IMR-90 (cell line): ENCODE results near the gene SMCO3. TPM values are rescaled to one million over a fixed set of nuclear protein-coding genes. Genes with fewer than 3 reads are reported as not detected.
A peak's percentile ranks its signal among the peaks of the same experiment; 100 is the strongest.

Experiments used
- ATAC-seq: fragments of 200-7000 bp; cut with Tn5 transposase; 2 replicates; pipeline ENCODE4 v1.9.1; 2020; ENCODE audit warnings: low read depth, mild to moderate bottlenecking, moderate library complexity
- BruUV-seq: library from RNA; stranded (reverse); fragments of 400-500 nt; replicated peaks from 2 replicates; lab custom pipeline; 2021; lab: Mats Ljungman, UMichigan
- CTCF ChIA-PET: fragments of 300-600 bp; formaldehyde crosslinking; extraction: SDS; loops from one replicate; lab custom pipeline; 2021; ENCODE audit warnings: antibody characterized with exemption; lab: Yijun Ruan, JAX
- POLR2A ChIA-PET: fragments of 300-600 bp; sonication (Branson Sonifier 250); formaldehyde crosslinking; loops from one replicate; lab custom pipeline; 2022; ENCODE audit warnings: antibody characterized with exemption; ENCODE audit not compliant: unreplicated experiment; lab: Charles Lee
- DNase-seq: peaks from one replicate; pipeline ENCODE4 v3.0.0; 2013
- H2AFZ ChIP-seq: replicated peaks from 2 replicates; pipeline ENCODE3; 2013; ENCODE audit warnings: low read length, mild to moderate bottlenecking; ENCODE audit not compliant: poor library complexity
- H2AK5ac ChIP-seq: 2 replicates; pipeline ENCODE4 v1.6.1; 2013; ENCODE audit warnings: low read depth, low read length, inconsistent platforms
- H2AK9ac ChIP-seq: replicated peaks from 2 replicates; pipeline ENCODE3; 2013; ENCODE audit warnings: mild to moderate bottlenecking, low read depth, low read length, moderate library complexity; ENCODE audit not compliant: poor library complexity
- H2BK120ac ChIP-seq: 2 replicates; pipeline ENCODE4 v1.6.1; 2013; ENCODE audit warnings: low read depth, low read length, inconsistent platforms
- H2BK15ac ChIP-seq: 3 replicates; pipeline ENCODE4 v1.6.1; 2013; ENCODE audit warnings: low read depth, low read length, inconsistent platforms
- H2BK20ac ChIP-seq: 2 replicates; pipeline ENCODE4 v1.6.1; 2013; ENCODE audit warnings: low read depth, mild to moderate bottlenecking, inconsistent platforms, low read length, moderate library complexity
- H2BK5ac ChIP-seq: 2 replicates; pipeline ENCODE4 v1.6.1; 2013; ENCODE audit warnings: mild to moderate bottlenecking, low read depth, low read length, inconsistent platforms; ENCODE audit not compliant: poor library complexity, severe bottlenecking
- H3K14ac ChIP-seq: replicated peaks from 2 replicates; pipeline ENCODE4 v1.6.1; 2013; ENCODE audit warnings: low read depth, low read length, inconsistent platforms
- H3K18ac ChIP-seq: 2 replicates; pipeline ENCODE4 v1.6.1; 2013; ENCODE audit warnings: low read depth, low read length, control low read depth
- H3K23ac ChIP-seq: 2 replicates; pipeline ENCODE4 v1.6.1; 2013; ENCODE audit warnings: low read depth, low read length, inconsistent platforms
- H3K27ac ChIP-seq: 2 replicates; pipeline ENCODE4 v1.5.1; 2013; ENCODE audit warnings: mild to moderate bottlenecking, control low read depth, low read length; ENCODE audit not compliant: insufficient read depth
- H3K27me3 ChIP-seq: 2 replicates; pipeline ENCODE4 v1.6.1; 2013; ENCODE audit warnings: low read length; ENCODE audit not compliant: control insufficient read depth, insufficient read depth
- H3K36me3 ChIP-seq: 2 replicates; pipeline ENCODE4 v1.6.1; 2013; ENCODE audit warnings: low read length, mixed read lengths; ENCODE audit not compliant: control insufficient read depth, insufficient read depth
- H3K4ac ChIP-seq: 2 replicates; pipeline ENCODE4 v1.6.1; 2013; ENCODE audit warnings: low read depth, low read length, inconsistent platforms
- H3K4me1 ChIP-seq: 2 replicates; pipeline ENCODE4 v1.6.1; 2013; ENCODE audit warnings: low read length, mixed read lengths; ENCODE audit not compliant: control insufficient read depth, insufficient read depth
- H3K4me2 ChIP-seq: 2 replicates; pipeline ENCODE4 v1.6.1; 2013; ENCODE audit warnings: low read depth, mild to moderate bottlenecking, control low read depth, low read length, moderate library complexity
- H3K4me3 ChIP-seq: 2 replicates; pipeline ENCODE4 v1.5.1; 2013; ENCODE audit warnings: low read depth, mild to moderate bottlenecking, control low read depth, low read length, moderate library complexity; ENCODE audit not compliant: insufficient read depth
- H3K56ac ChIP-seq: 2 replicates; pipeline ENCODE4 v1.6.1; 2013; ENCODE audit warnings: low read length, inconsistent platforms; ENCODE audit not compliant: insufficient read depth; ENCODE audit errors: extremely low read depth
- H3K79me1 ChIP-seq, 2 experiments: 2 replicates each; pipeline ENCODE4 v1.6.1; 2013; ENCODE audit warnings: low read length in 2 of 2, inconsistent platforms in 1 of 2, low read depth in 1 of 2
- H3K9ac ChIP-seq: 2 replicates; pipeline ENCODE4 v1.6.1; 2013; ENCODE audit warnings: low read depth, low read length, control low read depth
- H3K9me1 ChIP-seq: 2 replicates; pipeline ENCODE4 v1.6.1; 2013; ENCODE audit warnings: low read length, inconsistent platforms; ENCODE audit not compliant: insufficient read depth
- H3K9me3 ChIP-seq: 2 replicates; pipeline ENCODE4 v1.6.1; 2013; ENCODE audit warnings: low read length; ENCODE audit not compliant: control insufficient read depth, insufficient read depth
- H4K20me1 ChIP-seq: 2 replicates; pipeline ENCODE4 v1.6.1; 2013; ENCODE audit warnings: low read length, inconsistent platforms; ENCODE audit not compliant: insufficient read depth
- H4K5ac ChIP-seq: 2 replicates; pipeline ENCODE4 v1.6.1; 2013; ENCODE audit warnings: mild to moderate bottlenecking, low read depth, low read length, control low read depth
- H4K8ac ChIP-seq, 2 experiments: 2 replicates each; pipeline ENCODE4 v1.6.1; 2013; ENCODE audit warnings: low read depth in 2 of 2, low read length in 2 of 2, control low read depth in 1 of 2, inconsistent platforms in 1 of 2
- H4K91ac ChIP-seq: 2 replicates; pipeline ENCODE4 v1.6.1; 2013; ENCODE audit warnings: low read depth, low read length, inconsistent platforms; ENCODE audit not compliant: insufficient read depth
- FOS ChIP-seq: fragments of 150-350 bp; IDR thresholded peaks from 2 replicates; pipeline ENCODE4 v1.6.1; 2016; ENCODE audit warnings: low read depth, low read length
- MAFK ChIP-seq: IDR thresholded peaks from 2 replicates; pipeline ENCODE4 v1.6.1; 2012; ENCODE audit warnings: low read depth, low read length, improper control_type of control experiment
- MAZ ChIP-seq: IDR thresholded peaks from 2 replicates; pipeline ENCODE4 v1.6.1; 2012; ENCODE audit warnings: low read depth, mild to moderate bottlenecking, low read length, improper control_type of control experiment, moderate library complexity, borderline replicate concordance
- MXI1 ChIP-seq: IDR thresholded peaks from 2 replicates; pipeline ENCODE4 v1.6.1; 2012; ENCODE audit warnings: low read depth, mild to moderate bottlenecking, low read length, moderate library complexity, borderline replicate concordance
- RFX5 ChIP-seq: IDR thresholded peaks from 2 replicates; pipeline ENCODE4 v1.8.0; 2012; ENCODE audit warnings: low read depth, mild to moderate bottlenecking, low read length, moderate library complexity
- WGBS, 2 experiments: methylation state at CpG; one replicate each; pipeline versions ENCODE4 v1.1.5 to v1.1.7; 2013; ENCODE audit warnings: missing lambda C conversion rate in 2 of 2; ENCODE audit not compliant: insufficient read length in 1 of 2; ENCODE audit errors: extremely low coverage in 2 of 2; 5-methylcytosine and 5-hydroxymethylcytosine counted together
- dilution Hi-C: fragments of 300-500 bp; cut with HindIII; formaldehyde crosslinking; loops from one replicate; pipeline ENCODE4 v1.14.3; 2018; ENCODE audit warnings: low sequenced_read_pairs; ENCODE audit not compliant: unreplicated experiment
- in situ Hi-C: fragments of 300-500 bp; cut with MboI; formaldehyde crosslinking; loops from 3 replicates; pipeline ENCODE4 v1.14.3; 2019; ENCODE audit warnings: low sequenced_read_pairs, inconsistent platforms, mixed read lengths
- intact Hi-C: fragments of 100-400 bp; cut with micrococcal nuclease; formaldehyde crosslinking; loops from 2 replicates; pipeline ENCODE4 v1.10.0; 2022
- polyA plus RNA-seq, 3 experiments: library from polyadenylated mRNA; depleted of rRNA; stranded (reverse); fragments of >200 nt; gene quantifications; 2 replicates each; pipeline ENCODE4 v1.2.3, GENCODE V29; 2012; ENCODE audit warnings: low replicate concordance in 1 of 3
- total RNA-seq: library from RNA; depleted of rRNA; stranded (reverse); fragments of >200 nt; gene quantifications from 2 replicates; pipeline ENCODE4 v1.2.3, GENCODE V29; 2012

SMCO3 gene
- total and polyA plus RNA-seq, 2 of the 4 experiments (the other 2 are of a cell fraction), result under 0.01 to 0.07 TPM

DNA sequence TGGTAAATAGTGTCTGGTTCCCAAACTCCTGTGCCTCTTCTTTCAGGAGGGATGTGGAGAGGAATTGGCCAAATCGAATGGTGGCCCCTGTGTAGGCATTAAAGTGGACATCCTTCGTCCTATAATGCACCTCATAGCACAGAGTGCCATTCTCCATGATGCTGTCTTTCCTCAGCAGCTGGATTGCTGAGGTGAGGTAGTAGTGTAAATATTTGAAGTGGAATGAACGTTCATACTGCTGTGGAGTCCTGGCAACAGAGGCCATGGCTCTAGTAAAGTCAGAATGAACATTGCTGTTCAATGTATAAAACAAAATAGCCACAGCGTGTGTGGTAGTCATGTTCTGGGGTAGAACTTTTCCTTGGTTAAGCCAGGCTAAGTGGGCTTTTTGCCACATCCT, 26.6 kb upstream of the SMCO3 start:
- POLR2A ChIA-PET, result no interaction called here
- ATAC-seq, result no peak

More for the DNA sequence above, 26.6 kb upstream of the SMCO3 start:
- CTCF ChIA-PET, result no interaction called here
- Histone ChIP-seq H3K4me1 (peaks cover 6% of the 10 kb centered on the region; the same call in 1 of the 2 replicates), H3K36me3 (no peaks in the 10 kb centered on the region), H3K56ac (no peak overlapping the region), H3K27me3 (no peaks in the 10 kb centered on the region), H2BK5ac (peak overlapping the region; percentile 3), H4K8ac (no peak overlapping the region; a peak in 1 of 4 replicates), H3K9me1 (peaks cover 3% of the 10 kb centered on the region), H3K9me3 (no peaks in the 10 kb centered on the region), H3K18ac (no peak overlapping the region), H3K9ac (no peak overlapping the region), H4K5ac (no peak overlapping the region), H2AFZ (no peak overlapping the region), H3K14ac (no peak overlapping the region), H3K4ac (0 out of 2 replicates have a peak overlapping the region, but pooled peaks have one; percentile 19), H4K20me1 (peaks cover 4% of the 10 kb centered on the region), H3K4me3 (no peak overlapping the region), H2AK5ac (peak overlapping the region; percentile 58), H2BK20ac (peak overlapping the region; percentile 82), H2BK15ac (0 out of 3 replicates have a peak overlapping the region, but pooled peaks have one; percentile 9), H4K91ac (0 out of 2 replicates have a peak overlapping the region, but pooled peaks have one; percentile 1), H2BK120ac (no peak overlapping the region), H2AK9ac (no peak overlapping the region), H3K4me2 (no peak overlapping the region), H3K27ac (no peak overlapping the region), H3K23ac (no peak overlapping the region), H3K79me1 (no peaks in the 10 kb centered on the region)
- dilution Hi-C loops (no loop called here), in situ Hi-C loops (loop anchor here (5.0 kb wide), 1 partner anchor 157 kb away; no protein-coding TSS in a partner anchor), intact Hi-C loops (loop anchor here (10.0 kb wide), 1 partner anchor 206 kb away; no protein-coding TSS in a partner anchor)
- no peak for DNase-seq
- no CpG with 5 or more reads among the region's 4 CpGs for WGBS, 2 experiments
- TF ChIP-seq MAZ, result no peak
- no peak for TF ChIP-seq FOS
- no peak for TF ChIP-seq MAFK
- TF ChIP-seq MXI1, result no peak
- no peak for TF ChIP-seq RFX5
- BruUV-seq, result no TSS peak
